A204.1 (cell line): Measurements from ENCODE around the gene INPP5A.

Experiments
- FAIRE-seq: peaks from 2 replicates; lab custom pipeline; 2012; peaks lifted over from hg19 to GRCh38; lab: Jason Lieb, UNC

Gene INPP5A

DNA sequence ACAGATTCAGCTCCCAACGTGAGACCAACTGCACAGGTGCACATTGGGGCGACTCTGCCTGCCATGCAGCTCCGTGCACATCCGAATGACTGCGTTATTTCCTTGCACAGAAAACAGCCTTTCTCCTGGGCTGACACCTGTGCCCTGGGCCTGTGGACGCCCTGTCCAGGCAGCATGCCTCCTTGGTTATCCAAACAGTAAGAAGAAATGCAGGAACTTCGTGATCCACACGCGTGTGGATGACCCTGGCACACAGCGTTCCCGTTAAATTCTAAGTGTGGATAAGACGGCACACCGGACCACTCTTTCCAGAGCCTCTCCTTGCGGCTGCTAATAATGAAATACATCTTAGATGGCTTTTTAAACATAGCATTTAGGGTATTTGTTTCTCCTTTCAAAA, 208.8 kb downstream of the INPP5A start:
- no peak for FAIRE-seq

DNA sequence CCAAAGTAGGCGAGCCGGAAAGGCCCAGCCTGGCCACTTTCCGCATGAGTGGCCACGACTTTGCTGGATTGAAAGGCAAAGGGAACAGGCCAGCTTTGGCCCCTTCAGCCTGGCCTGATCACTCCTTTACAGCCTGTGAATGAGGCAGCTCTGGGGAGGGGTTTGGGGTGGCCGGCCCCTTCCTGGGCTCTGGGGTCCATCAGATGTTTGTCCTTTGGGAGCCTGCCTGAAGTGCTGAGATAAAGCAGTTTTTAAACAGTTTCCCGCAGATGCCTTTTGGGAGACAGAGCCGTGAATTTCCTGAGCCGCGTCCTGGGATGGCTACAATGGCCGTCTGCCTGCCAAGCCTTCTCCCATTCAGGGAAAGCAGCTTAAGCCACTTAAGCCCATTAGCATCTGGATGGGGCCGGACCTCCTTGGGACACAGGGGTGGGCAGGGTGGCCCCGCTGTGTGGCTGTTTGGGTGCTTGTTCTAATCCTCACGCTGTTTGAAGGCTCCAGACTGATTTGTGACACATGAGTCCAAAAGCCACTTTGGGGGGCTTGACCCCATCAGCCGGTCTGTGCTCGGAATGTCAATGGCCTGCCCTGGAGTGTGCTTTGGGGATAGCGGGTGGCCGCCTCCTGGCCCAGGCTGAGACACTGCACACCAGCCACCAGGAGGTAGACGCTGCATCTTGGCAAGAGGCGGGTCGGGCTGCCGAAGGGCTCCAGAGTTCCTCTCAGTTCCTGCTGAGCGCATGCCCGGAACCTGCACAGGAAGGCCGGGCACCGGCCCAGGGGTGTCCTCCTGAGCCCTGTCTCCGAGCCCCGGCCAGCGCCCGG, 209.4 kb downstream of the INPP5A start:
- FAIRE-seq, result no peak

DNA sequence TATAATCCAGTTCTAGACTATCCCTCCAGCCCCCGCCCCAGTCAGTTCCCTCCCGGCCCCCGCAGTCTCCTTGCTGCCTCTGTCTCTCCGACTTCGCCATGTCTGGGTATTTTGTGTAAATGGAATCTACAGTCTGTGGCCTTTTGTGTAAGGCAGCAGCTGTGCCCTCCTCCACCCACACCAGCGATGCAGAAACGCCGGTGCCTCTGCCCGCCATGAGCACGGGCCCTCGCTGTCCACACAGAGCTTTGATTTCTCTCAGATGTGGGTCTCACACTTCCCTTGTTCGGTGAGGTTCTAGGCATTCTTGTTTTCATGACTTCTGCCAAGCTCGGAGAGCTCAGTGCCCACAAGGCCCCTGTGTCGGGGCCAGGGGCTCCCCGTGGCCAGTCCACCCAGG, 210.5 kb downstream of the INPP5A start:
- no peak for FAIRE-seq

DNA sequence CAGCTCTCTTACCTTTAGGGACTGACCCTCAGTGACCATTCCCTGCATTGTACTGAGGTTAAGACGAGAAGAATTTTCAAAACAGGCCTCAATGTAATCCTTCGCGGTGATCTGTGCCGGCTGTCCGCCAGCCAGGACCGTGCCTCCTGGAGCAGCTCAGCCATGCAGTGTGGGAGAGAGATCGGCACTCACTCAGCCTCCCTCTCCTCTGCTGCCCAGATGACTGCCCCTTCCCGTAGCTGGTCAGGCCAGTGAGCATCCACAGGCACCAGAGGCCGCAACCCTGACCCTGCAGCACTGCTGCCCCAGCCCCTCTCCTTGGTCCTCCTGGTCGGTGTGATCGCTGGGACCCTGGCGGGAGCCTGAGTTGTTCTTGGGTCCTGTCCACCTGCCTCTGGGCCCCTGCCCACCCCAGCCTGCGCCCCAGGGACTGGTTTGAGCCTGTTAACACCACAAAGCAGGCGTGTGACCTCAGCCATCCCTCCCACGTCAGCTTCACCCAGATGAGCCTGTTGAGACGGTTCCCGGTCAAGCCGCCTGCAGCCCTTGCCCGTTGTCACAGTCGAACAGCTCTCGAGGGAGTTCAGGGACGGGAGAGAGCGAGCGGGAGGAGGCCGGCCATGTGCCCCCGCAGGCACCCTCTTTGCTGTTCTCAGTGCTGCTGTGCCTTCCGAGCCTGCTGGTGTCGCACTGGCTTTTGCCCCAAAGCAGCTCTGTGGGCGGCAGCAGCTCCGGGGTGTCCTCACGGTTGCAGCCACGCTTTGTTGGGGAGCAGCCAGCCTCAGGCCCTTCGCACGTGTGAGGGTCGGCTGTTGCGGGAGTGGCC, 211.2 kb downstream of the INPP5A start:
- FAIRE-seq, result no peak

DNA sequence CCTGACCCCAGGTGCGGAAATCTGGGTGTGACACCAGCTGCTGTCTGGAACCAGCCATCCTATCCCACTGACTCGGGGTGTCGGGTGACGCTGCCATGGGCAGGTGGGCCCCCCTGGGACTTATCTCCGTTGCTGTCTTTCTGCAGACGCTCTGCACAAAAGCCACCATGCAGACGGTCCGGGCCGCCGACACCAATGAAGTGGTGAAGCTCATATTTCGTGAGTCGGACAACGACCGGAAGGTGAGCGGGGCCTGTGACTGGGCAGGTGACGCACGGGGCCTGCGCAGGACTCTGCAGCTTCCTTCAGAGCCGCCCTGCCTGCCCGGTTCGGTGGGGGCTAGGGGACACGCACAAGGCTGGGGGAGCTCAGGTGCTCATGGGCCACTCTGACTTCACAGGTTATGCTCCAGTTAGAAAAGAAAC, 211.8 kb downstream of the INPP5A start:
- FAIRE-seq, result no peak

DNA sequence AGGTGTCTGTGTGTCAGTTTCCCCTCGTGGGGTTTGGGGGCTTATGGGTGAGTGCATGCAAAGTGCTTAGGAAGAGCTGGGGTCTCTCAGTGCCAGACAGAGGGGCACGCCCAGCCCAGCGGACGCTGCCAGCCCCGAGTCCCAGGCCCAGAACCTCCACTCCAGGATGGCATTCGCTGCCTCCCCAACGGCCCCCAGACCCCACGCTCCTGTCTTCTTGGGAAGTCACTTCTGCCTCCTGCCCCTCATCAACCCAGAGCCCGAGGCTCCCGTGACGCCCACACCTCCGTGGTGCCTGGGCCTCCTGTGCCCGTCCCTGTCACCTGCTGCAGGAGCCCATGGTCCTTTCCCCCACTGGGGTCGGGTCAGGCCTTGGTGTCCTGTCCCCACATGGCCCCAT, 213.3 kb downstream of the INPP5A start:
- FAIRE-seq, result no peak

DNA sequence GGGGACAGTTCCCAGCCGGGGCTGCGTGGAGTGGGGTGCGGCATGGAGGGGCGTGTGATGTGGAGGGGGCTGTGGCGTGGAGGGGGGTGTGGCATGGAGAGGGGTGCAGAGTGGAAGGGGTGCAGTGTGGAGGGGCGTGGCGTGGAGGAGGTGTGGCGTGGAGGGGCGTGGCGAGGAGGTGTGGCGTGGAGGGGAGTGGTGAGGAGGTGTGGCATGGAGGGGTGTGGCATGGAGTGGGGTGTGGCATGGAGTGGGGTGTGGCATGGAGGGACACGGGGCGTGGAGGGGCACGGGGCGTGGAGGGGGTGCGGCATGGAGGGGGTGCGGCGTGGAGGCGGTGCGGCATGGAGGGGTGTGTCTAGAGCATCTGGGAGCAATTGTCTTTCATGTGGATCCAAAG, 214.8 kb downstream of the INPP5A start:
- FAIRE-seq, result no peak

DNA sequence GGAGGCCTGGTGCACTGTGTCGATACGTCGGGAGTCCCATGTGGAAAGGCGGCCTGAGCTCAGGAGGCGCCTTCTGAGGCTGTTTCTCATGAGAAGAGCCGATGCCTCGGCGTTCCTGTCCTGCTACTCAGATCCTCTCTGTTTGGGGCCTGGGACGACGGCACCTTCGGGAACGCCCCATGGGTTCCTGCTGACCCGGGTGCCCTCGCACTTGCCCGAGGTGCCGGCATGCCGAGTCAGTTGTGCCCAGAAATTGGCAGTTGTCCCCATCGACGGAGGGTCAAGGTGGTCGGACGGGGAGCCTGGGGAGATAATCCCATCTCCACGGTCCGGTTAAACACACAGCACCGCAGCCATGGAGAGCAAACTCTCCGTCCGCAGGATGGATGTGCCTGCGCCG, 215.4 kb downstream of the INPP5A start:
- FAIRE-seq, result no peak

DNA sequence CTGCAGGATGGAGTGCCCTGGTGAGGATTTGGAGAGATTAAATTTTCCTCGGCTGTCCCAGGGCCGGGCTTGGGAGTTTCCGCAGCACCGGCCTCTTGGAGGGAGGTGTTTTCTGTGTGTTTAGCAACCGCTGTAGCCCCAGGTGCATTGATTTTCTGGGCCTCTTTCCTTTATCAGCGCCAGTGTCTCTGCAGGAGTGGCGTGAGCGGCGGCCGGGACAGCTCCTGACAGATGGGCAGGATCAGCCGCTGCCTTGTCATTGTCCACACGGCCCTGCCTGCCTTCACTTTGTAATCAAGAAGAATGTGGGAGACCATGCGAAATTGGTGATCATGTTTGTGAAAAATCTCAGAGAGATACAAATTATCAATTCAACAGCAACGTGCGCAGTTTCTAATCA, 216.0 kb downstream of the INPP5A start:
- no peak for FAIRE-seq

DNA sequence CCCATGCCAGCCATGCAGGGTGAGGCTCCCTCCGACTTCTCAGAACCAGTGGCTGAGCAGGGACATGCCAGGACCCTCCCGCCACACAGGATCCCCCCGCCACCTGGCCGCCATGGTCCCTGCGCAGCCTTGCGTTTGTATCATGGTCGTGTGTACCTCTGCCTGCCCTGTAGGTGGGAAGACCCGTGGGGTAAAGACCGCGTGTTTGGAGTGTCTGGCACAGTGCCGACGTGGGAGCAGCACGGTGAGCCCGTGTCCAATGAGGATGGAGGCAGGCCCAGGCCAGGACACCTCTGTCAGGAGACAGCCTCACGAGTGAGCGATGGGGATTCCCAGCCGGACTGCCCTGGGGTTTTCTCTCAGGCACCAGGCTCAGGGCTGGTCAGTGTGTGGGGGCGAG, 216.5 kb downstream of the INPP5A start:
- no peak for FAIRE-seq

DNA sequence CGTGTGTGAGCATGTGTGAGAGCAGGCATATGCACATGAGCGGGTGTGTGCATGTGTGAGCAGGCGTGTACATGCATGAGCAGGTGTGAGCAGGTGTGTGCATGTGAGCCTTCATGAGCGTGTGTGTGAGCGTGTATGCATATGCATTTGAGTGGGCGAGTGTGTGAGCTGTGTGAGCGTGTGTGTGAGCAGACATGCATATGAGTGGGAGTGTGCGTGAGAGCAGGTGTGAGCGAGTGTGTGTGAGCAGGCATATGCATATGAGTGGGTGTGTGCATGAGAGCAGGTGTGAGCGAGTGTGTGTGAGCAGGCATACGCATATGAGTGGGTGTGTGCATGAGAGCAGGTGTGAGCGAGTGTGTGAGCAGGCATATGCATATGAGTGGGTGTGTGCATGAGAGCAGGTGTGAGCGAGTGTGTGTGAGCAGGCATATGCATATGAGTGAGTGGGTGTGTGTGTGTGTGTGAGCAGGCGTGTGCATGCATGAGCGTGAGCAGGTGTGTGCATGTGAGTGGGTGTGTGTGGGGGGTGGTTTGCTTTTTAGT, 217.7 kb downstream of the INPP5A start:
- FAIRE-seq, result no peak

DNA sequence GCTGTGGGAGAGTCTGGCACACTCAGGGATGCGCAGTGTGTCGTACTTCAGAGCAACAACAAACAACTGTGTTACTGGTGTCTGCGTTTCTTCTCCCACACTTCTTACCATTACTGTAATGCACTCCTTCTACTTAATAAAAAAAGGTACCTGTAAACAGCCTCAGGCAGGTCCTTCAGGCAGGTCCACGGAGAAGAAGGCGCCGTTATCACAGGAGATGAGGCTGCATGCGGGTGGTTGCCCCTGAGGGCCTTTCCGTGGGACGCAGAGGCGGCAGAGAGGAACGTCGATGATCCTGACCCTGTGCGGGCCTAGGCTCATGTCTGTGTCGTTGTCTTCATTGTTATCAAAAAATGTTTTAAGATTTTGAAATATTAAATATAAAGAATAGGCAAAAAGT, 219.0 kb downstream of the INPP5A start:
- FAIRE-seq, result no peak

DNA sequence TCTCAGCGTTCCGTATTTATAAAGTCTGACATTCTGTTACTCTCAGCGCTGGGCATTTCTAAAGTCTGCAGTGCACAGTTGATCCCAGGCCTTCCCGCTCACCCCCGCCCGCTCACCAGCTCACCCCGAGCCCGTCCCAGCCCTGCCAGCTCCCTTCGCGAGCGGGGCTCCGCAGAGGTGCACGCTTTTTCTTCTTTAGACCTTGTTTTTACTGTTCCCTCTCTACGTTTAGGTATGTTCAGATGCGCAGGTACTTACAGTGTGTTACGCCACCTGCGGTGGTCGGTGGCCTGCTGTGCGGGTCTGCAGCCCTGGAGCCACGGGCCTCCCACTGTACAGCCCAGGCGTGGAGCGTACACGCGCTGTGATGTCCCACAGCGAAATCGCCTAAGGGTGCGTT, 219.6 kb downstream of the INPP5A start:
- no peak for FAIRE-seq

DNA sequence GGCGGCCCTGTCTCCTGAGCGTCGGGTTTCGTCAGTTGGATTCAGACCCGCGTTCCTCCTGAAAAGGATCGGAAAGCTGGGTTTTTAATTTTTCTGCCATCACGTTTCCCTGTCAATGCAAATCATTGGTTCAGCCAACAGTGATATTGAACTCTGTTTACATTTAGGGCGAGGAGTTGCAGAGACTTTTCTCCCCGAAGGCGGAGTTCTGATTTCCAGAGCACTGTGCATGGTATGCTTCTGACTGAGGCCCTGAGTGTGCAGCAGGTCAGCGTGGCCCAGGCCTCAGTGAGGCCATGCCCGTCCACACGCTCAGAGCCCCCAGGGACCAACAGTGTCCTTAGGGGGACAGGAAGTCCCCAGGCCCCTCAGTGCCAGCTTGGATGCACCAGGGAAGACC, 221.3 kb downstream of the INPP5A start:
- no peak for FAIRE-seq

DNA sequence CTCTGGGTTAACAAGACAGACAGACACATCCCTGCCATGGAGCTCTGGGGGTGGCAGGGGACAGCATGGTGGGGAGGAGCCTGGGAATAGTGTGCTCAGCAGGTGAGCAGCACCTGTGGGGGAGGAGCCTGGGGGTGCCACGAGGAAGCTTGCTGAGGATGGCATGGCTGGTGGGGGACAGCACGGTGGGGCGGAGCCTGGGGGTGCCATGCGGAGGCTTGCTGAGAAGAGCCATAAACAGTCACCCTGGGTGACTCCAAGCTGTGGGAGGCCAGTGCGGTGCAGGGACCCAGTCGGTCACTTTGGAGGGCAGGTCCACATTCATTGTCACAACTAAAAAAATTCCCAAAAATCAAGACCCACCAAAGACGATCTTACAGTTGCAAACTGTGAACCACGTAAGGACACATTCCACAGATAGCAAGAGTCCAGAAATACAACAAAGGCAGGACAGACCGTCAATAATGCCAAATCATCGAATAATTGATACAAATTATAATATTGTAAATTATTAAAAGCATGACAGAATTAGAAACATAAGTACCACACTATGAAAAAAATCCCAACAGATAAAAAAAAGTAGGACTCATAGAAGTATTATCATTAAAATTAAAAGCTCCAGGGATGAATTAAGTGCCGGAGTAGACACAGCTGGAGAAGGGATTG, 223.9 kb downstream of the INPP5A start:
- no peak for FAIRE-seq

DNA sequence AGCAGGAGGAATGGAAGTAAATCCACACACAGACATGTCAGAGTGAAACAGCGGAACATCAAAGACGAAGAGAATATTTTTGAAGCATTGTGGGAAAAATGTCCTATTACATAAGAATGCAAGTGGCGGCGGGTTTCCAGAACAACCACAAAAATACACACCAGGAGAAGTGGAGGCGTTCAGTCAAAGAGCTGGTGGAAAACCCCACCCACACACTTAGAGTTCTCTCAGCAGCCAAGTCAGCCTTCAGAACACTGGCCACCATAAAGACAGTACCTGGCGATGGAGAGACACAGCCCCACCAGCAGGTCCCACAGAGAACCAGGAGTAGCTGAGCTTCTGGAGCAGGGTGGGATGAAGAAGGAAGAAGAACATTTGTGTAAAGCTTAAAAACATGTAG, 224.7 kb downstream of the INPP5A start:
- FAIRE-seq, result no peak

DNA sequence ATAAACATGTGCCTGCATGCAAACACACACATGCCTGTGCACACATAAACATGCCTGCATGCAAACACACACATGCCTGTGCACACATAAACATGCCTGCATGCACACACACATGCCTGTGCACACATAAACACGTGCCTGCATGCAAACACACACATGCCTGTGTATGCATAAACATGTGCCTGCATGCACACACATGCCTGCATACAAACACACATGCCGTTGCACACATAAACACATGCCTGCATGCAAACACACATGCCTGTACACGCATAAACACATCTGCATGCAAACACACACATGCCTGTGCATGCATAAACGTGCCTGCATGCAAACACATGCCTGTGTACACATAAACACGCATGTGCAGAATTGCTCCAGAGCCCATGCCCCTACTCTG, 226.0 kb downstream of the INPP5A start:
- no peak for FAIRE-seq

DNA sequence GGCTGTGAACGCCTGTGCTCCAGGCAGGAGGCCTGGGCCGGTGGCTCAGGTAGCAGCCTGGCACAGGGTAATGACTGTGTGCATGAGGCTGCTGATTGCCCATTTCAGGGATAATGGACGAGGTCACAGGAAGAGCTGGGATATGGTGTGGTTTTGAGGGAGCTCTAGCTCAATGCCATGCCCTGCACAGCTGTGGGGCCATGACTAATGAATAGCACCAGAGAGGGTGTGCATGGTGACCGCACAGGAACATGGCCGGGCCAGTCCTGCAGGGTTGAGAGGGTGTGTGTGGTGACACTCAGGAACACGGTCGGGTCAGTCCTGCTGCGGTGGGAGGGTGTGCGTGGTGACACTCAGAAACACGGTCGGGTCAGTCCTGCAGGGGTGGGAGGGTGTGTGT, 226.5 kb downstream of the INPP5A start:
- no peak for FAIRE-seq

DNA sequence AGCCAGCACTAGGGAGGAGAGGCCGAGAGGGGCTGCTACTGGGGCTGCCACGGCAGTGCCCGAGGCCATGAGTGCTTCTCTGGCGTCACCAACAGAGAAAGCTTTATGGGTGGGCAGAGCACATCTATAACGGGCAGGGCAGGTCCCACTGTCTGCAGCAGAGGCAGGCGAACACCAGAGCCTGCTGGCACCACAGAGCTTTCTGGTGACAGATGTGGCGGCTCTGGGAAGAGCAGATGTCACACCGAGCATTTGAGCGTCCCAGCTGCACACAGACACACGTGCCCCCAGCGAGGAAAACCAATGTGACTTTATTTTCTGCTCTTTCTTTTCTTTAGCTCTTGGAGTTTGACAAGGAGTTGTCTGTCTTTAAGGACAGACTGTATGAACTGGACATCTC, 227.8 kb downstream of the INPP5A start:
- FAIRE-seq, result no peak

DNA sequence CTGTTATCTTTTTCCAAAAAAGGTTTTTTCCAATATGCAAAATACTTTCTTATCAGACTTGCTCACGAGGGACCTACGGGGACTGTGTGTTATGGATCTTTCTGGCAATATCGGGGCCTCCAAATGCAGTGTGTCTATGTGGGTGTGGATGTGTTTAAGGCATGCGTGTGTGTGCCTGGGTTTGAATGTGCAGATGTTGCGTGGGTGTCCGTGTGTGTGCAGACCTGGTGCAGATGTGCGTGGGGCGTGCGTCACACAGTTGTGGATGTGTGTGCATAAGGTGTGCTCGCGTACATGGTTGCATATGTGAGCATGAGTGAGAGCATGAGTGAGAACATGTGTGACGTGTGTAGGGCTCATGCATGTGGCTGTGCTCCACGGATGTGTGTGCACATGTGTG, 228.7 kb downstream of the INPP5A start:
- FAIRE-seq, result no peak

DNA sequence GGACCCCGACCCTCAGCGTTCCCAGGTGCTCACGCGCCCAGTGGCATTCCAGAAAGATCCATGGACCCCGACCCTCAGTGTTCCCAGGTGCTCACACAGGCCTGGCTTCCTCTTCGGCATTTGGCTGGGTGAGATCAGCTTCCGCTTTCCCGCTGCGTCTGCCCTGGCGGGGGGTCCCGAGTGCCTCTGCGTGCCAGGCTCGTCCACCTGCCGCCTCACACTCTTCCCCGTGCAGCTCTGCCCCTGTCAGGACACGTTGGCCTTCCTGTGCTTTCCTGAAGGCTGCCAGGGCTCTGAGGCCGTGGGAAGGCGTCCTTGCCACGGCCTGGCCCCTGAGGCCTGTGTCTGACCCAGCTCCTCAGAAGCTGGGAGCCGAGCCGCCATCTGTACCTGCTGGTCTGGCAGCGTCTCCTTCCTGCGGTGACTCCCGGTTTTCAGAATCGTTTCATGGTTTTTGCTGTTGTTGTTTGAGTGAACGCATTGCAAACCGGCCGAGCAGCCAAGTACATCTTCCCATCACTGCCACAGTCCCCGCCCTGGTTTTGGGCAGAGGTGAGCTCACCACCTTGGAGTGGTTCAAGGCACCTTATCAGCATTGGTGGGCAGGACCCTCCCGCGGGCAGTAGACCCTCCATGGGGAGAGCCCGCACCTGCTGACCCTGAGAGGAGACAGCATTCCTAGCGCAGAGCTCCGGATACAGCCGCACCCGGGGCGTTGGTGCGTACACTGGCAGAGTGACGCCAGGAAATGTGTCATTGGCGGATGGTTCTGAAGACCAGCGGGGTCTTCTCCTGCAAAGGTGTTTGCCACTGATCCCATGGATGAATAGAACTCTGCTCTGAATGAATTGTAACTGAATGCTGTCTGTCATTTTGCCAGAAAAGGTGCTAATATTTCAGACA, 231.0 kb downstream of the INPP5A start:
- no peak for FAIRE-seq
